SK-N-MC (cell line): Measurements from ENCODE around the gene BRD3OS.

ENCODE experiments used
- EZH2 ChIP-seq: fragments of 200-600 bp; sonication (generic); IDR thresholded peaks from one replicate; pipeline ENCODE4 v1.6.1; 2017; ENCODE audit warnings: antibody characterized with exemption
- POLR2AphosphoS5 ChIP-seq: IDR thresholded peaks from 2 replicates; pipeline ENCODE4 v1.6.1; 2012; ENCODE audit warnings: mild to moderate bottlenecking, low read depth, low read length, borderline replicate concordance

GRCh38 chr9:133987446-133987788 is 37.9 kb upstream of the BRD3OS start:
- TF ChIP-seq EZH2 (no peak), POLR2AphosphoS5 (no peak)
